HG03439 (cell line): Measurements from ENCODE around the gene RALY.
"Not testable (repeated sequence)": the region's sequence is repeated elsewhere in the genome, so short reads cannot be mapped to it uniquely, and the experiment has no call there.

ENCODE experiments used
- ATAC-seq: cut with Tn5 transposase; IDR thresholded peaks from one replicate; pipeline ENCODE4 v1.9.1; 2021; ENCODE audit warnings: mild to moderate bottlenecking, moderate library complexity; ENCODE audit not compliant: unreplicated experiment

Gene RALY

DNA sequence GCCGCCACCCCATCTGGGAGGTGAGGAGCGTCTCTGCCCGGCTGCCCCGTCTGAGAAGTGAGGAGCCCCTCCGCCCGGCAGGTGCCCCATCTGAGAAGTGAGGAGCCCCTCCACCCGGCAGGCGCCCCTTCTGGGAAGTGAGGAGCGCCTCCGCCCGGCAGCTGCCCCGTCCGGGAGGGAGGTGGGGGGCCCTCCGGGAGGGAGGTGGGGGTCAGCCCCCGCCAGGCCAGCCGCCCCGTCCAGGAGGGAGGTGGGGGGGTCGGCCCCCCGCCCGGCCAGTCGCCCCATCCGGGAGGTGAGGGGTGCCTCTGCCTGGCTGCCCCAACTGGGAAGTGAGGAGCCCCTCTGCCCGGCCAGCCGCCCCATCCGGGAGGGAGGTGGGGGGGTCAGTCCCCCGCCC is 138.8 kb downstream of the RALY start:
- ATAC-seq: not testable (repeated sequence)

DNA sequence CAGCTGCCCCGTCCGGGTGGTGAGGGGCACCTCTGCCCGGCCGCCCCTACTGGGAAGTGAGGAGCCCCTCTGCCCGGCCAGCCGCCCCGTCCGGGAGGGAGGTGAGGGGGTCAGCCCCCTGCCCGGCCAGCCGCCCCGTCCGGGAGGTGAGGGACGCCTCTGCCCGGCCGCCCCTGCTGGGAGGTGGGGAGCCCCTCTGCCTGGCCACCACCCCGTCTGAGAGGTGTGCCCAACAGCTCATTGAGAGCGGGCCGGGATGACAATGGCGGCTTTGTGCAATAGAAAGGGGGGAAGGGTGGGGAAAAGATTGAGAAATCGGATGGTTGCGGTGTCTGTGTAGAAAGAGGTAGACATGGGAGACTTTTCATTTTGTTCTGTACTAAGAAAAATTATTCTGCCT is 139.2 kb downstream of the RALY start:
- ATAC-seq: not testable (repeated sequence)

DNA sequence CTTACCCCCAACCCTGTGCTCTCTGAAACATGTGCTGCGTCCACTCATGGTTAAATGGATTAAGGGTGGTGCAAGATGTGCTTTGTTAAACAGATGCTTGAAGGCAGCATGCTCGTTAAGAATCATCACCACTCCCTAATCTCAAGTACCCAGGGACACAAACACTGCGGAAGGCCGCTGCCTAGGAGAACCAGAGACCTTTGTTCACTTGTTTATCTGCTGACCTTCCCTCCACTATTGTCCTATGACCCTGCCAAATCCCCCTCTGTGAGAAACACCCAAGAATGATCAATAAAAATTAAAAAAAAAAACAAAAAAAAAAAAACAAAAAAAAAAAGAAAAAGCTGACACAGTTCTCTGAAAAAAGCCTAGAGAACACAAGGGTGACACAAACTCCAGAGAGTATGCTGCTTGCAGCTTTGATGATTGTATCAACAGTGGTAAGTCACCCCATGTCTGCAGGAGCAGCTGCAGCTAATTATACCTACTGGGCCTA is 139.7 kb downstream of the RALY start:
- ATAC-seq: not testable (repeated sequence)
